GM20000 (cell line): Measurements from ENCODE around the gene EEIG1.

ENCODE experiments used
- DNase-seq: peaks from one replicate; pipeline ENCODE4 v3.0.0; 2012; ENCODE audit warnings: low spot score
- CTCF ChIP-seq: IDR thresholded peaks from 2 replicates; pipeline ENCODE4 v1.5.1; 2012; ENCODE audit warnings: mild to moderate bottlenecking, control low read depth; ENCODE audit errors: extremely low read depth, missing control alignments

The EEIG1 gene

DNA sequence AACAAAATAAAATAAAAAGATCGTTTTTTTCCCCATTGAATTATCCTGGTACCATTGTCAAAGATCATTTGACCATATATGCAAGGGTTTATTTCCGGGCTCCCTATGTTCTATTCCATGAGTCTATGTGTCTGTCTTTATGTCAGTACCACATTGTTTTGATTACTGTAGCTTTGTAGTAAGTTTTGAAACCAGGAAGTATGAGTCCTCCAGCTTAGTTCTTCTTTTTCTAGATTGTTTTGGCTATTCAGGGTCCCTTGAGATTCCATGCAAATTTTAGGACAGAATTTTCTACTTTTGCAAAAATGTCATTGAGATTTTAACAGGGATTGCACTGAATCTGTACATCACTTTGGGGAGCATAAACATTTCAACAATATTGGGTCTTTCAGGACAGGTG is 18.7 kb upstream of the EEIG1 start:
- TF ChIP-seq CTCF: no peak
- DNase-seq: no peak

DNA sequence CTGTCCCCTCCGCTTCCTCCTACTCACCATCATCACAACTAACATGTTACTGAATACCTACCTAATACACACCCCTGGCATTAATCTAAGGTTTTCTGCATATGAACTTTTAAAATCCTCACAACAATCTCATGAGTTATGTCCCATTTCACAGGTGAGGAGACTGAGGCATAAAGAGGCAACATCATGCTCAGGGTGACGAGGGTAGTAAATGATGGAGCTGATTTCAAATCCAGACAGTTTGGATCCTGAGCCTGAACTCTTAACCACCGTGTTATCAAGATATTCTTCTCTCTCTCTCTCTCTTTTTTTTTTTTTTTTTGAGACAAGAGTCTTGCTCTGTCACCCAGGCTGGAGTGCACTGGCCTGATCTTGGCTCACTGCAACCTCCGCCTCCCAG is 12.9 kb upstream of the EEIG1 start:
- TF ChIP-seq CTCF: no peak
- DNase-seq: no peak

DNA sequence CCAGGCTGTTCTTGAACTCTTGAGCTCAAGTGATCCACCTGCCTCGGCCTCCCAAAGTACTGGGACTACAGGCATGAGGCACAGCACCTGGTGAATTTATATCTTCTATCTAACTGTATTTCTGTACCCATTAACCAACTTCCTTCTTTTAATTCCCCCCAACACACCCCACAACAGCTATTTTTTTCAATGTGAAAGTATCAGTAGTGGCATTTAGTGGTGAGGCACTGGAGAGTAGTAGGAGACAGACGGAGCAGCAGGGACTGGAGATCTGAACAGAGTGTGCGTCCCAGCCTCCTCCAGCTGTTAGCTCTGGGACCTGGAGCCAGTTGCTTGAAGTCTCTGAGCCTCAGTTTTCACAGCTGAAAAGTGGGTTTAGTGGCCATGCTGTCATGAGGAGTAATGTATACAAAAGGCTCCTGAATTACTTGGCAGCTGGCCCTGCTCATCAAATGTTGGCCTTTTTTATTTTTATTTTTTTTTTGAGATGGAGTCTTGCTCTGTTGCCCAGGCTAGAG is 11.0 kb upstream of the EEIG1 start:
- TF ChIP-seq CTCF: no peak
- no peak for DNase-seq

DNA sequence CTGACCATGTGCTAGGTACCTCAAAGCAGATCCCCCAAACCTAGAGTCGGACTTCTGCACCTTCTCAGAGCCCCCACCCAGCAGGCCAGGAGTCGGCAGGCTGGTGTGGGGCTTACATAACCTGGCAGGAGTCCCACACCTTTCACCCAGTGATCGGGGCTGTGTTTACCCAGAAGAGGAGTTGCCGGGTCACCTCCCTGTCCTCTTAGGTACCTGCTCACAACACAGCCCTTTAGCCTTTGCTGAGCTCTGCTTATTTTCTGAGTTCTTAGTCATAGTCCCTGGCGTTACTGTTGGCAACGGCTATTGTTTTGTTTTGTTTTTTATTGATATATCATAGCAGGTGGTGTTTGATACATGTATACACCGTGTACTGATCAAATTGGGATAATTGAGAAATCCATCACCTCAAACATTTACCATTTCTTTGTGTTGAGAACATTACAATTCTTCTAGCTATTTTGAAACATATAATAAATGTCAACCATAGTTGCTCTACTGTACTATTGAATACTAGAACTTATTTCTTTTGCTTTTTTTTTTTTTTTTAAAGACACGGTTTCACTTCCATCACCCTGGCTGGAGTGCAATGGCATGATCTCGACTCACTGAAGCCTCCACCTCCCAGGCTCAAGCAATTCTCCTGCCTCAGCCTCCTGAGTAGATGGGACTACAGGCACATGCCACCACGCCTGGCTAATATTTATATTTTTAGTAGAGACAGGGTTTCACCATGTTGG is 10.4 kb upstream of the EEIG1 start:
- no peak for TF ChIP-seq CTCF
- DNase-seq: no peak

DNA sequence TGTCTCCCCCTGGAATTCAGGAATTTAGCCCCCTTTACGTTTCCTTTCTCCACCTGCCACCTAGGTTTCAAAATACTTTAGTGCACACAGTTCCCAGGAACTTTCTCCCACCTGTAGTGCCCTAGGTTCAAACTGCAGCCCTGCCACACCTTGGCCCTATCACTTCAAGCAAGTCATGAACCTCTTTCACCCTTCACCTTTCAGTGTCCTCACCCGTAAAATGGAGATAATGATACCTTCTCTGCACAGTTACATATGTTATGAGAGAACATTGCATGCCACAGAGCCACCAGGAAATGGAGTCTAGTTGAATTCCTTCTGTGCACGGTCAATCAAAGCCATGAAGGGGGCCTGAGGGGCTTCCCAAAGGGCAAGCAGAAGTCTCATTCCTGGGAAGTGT is 9.8 kb upstream of the EEIG1 start:
- DNase-seq: no peak
- TF ChIP-seq CTCF: no peak

DNA sequence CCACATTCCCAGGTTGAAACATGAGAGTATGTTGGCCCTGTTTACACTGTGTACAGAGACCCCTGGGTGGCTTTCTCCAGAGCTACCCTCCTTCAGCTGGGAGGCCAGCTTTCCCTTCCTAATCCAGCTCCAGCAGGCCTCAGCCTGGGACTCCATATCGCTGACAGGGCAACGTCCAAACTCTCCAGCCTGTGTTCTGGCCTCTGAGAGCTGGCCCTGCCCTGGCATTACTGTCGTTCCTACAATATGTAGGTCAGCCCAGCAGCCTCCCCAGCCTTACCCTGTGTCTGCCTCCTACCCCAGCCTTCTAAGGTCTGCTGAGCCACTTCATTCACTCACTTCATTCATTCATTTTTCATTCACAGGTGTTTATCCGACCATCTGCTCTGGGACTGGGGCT is 8.3 kb upstream of the EEIG1 start:
- no peak for TF ChIP-seq CTCF
- DNase-seq: no peak

- no peak for DNase-seq
- TF ChIP-seq CTCF: no peak
Measured at GRCh38 chr9:127987103-127987614, 6.4 kb upstream of the EEIG1 start.
